Panc1 (cell line): ENCODE results near the gene FBLN7. TPM values are rescaled to one million over a fixed set of nuclear protein-coding genes. Genes with fewer than 3 reads are reported as not detected.

Source experiments
- ATAC-seq: fragments of 200-7000 bp; cut with Tn5 transposase; 2 replicates; pipeline ENCODE4 v1.9.1; 2020; ENCODE audit warnings: mild to moderate bottlenecking, moderate library complexity
- BruUV-seq: library from RNA; stranded (reverse); fragments of 400-500 nt; replicated peaks from 2 replicates; lab custom pipeline; 2021; lab: Mats Ljungman, UMichigan
- CTCF ChIA-PET: fragments of 300-600 bp; sonication (Branson Sonifier 250); formaldehyde crosslinking; loops from one replicate; lab custom pipeline; 2022; ENCODE audit warnings: antibody characterized with exemption; lab: Charles Lee
- POLR2A ChIA-PET: fragments of 300-600 bp; sonication (Branson Sonifier 250); formaldehyde crosslinking; loops from one replicate; lab custom pipeline; 2022; ENCODE audit warnings: antibody characterized with exemption; lab: Charles Lee
- DNase-seq: peaks from one replicate; pipeline ENCODE4 v3.0.0-alpha.2; 2010; ENCODE audit warnings: low read depth, low spot score
- H3K27ac ChIP-seq: 2 replicates; pipeline ENCODE4 v1.5.1; 2011; ENCODE audit warnings: mild to moderate bottlenecking, low read length, inconsistent platforms
- H3K27me3 ChIP-seq: fragments of 200-500 bp; sonication (Bioruptor generic); 2 replicates; pipeline ENCODE4 v1.6.0; 2014; ENCODE audit warnings: low read length, inconsistent platforms; ENCODE audit not compliant: control insufficient read depth, insufficient read depth
- H3K36me3 ChIP-seq: fragments of 200-500 bp; sonication (Bioruptor generic); 2 replicates; pipeline ENCODE4 v1.5.1; 2014; ENCODE audit warnings: inconsistent platforms, mild to moderate bottlenecking, low read length, moderate library complexity; ENCODE audit not compliant: control insufficient read depth, insufficient read depth
- H3K4me1 ChIP-seq: 2 replicates; pipeline ENCODE4 v1.5.1; 2011; ENCODE audit warnings: inconsistent platforms, mild to moderate bottlenecking, low read length, moderate library complexity; ENCODE audit not compliant: control insufficient read depth, insufficient read depth
- H3K4me3 ChIP-seq, 2 experiments: 2 replicates each; pipeline ENCODE4 v1.5.1; 2011 to 2012; ENCODE audit warnings: low read depth in 2 of 2, low read length in 2 of 2, mild to moderate bottlenecking in 2 of 2, inconsistent platforms in 1 of 2, moderate library complexity in 1 of 2
- H3K9me3 ChIP-seq: fragments of 200-500 bp; sonication (Bioruptor generic); 2 replicates; pipeline ENCODE4 v1.5.1; 2014; ENCODE audit warnings: low read depth, mild to moderate bottlenecking, inconsistent platforms, low read length, moderate library complexity; ENCODE audit not compliant: control insufficient read depth, insufficient read depth
- CTCF ChIP-seq: fragments of 450-650 bp; IDR thresholded peaks from 2 replicates; pipeline ENCODE4 v1.5.1; 2017; ENCODE audit warnings: mild to moderate bottlenecking
- POLR2AphosphoS5 ChIP-seq: IDR thresholded peaks from 2 replicates; pipeline ENCODE4 v1.6.1; 2012; ENCODE audit warnings: mild to moderate bottlenecking, low read depth, low read length, moderate library complexity
- REST ChIP-seq, 2 experiments: IDR thresholded peaks; 2 replicates each; pipeline ENCODE4 v1.6.1; 2011 to 2012; ENCODE audit warnings: low read depth in 2 of 2, control low read depth in 1 of 2, low read length in 1 of 2, mild to moderate bottlenecking in 1 of 2, moderate library complexity in 1 of 2; ENCODE audit not compliant: insufficient read depth in 1 of 2
- SIN3A ChIP-seq: IDR thresholded peaks from 2 replicates; pipeline ENCODE4 v1.6.1; 2012; ENCODE audit warnings: low read depth, mild to moderate bottlenecking, low read length, moderate library complexity, borderline replicate concordance; ENCODE audit not compliant: insufficient read depth
- TCF7L2 ChIP-seq: IDR thresholded peaks from 2 replicates; pipeline ENCODE4 v1.6.1; 2011; ENCODE audit warnings: mild to moderate bottlenecking, low read depth, low read length, inconsistent platforms
- in situ Hi-C: cut with HindIII; loops from 2 replicates; pipeline ENCODE4 v1.10.0; 2016; ENCODE audit warnings: low sequenced_read_pairs, low pct_unique_long_range_greater_than_20kb
- intact Hi-C: fragments of 100-400 bp; cut with micrococcal nuclease; formaldehyde crosslinking; loops from one replicate; pipeline ENCODE4 v1.10.0; 2022; ENCODE audit not compliant: unreplicated experiment
- total RNA-seq: library from RNA; stranded (reverse); gene quantifications from one replicate; pipeline ENCODE4 v1.2.1, GENCODE V29; 2021; ENCODE audit not compliant: unreplicated experiment

Gene FBLN7
- total RNA-seq, 1 experiment from 2014 or later = 0.95 TPM

- Histone ChIP-seq H3K27me3 (no peaks in the 10 kb centered on the region), H3K27ac (no peak overlapping the region), H3K36me3 (peaks cover 13% of the 10 kb centered on the region; the same call in 1 of the 2 replicates), H3K4me3 (no peak overlapping the region), H3K9me3 (no peaks in the 10 kb centered on the region), H3K4me1 (no peaks in the 10 kb centered on the region)
- BruUV-seq = TSS peak; percentile 26
- ATAC-seq (no peak), DNase-seq (no peak)
- intact Hi-C loops (no loop called here), in situ Hi-C loops (no loop called here)
- TF ChIP-seq REST (IDR thresholded peaks at IDR 0.05; ENCODE audit: insufficient read depth in 1 of 2, low read depth in 2 of 2, low read length in 1 of 2) (no peak), POLR2AphosphoS5 (no peak), CTCF (no peak), TCF7L2 (no peak), SIN3A (no peak)
- ChIA-PET CTCF (no interaction called here), POLR2A (no interaction called here)
These were observed 45.7 kb upstream of the FBLN7 start for GRCh38 chr2:112092286-112093041.

- intact Hi-C loops = no loop called here
- ATAC-seq = no peak
These were observed 45.0 kb upstream of the FBLN7 start for GRCh38 chr2:112093216-112093615.

More at GRCh38 chr2:112093216-112093615, 45.0 kb upstream of the FBLN7 start:
- TF ChIP-seq TCF7L2 = no peak
- no peak for TF ChIP-seq POLR2AphosphoS5
- no peak for TF ChIP-seq SIN3A
- no peak for TF ChIP-seq CTCF
- TF ChIP-seq REST (IDR thresholded peaks at IDR 0.05; ENCODE audit: insufficient read depth in 1 of 2, low read depth in 2 of 2, low read length in 1 of 2) = no peak
- BruUV-seq = no TSS peak
- CTCF ChIA-PET = no interaction called here
- Histone ChIP-seq H3K4me1 (no peaks in the 10 kb centered on the region), H3K36me3 (peaks cover 11% of the 10 kb centered on the region; the same call in 1 of the 2 replicates), H3K9me3 (no peaks in the 10 kb centered on the region), H3K27me3 (no peaks in the 10 kb centered on the region), H3K27ac (no peak overlapping the region), H3K4me3 (no peak overlapping the region)
- DNase-seq = no peak
- POLR2A ChIA-PET = no interaction called here
- in situ Hi-C loops = no loop called here
